CD14-positive monocyte (primary cell): ENCODE data around the gene ITM2B. TPM values are rescaled to one million over a fixed set of nuclear protein-coding genes. Genes with fewer than 3 reads are reported as not detected.
"Not testable (repeated sequence)": the region's sequence is repeated elsewhere in the genome, so short reads cannot be mapped to it uniquely, and the experiment has no call there.

Experiments used
- DNase-seq, 3 donors: peaks; one replicate each; pipeline ENCODE4 v3.0.0-alpha.2; 2011 to 2022
- H2AFZ ChIP-seq: 2 replicates; pipeline ENCODE4 v1.6.0; 2012; ENCODE audit warnings: mild to moderate bottlenecking, low read depth, low read length, inconsistent platforms; ENCODE audit not compliant: insufficient read depth, poor library complexity, severe bottlenecking
- H3K27ac ChIP-seq, 2 donors: 1 replicate in 1 of 2; 2 replicates in 1 of 2; pipeline ENCODE4 v1.5.1; 2012 to 2013; ENCODE audit warnings: low read length in 2 of 2, control low read depth in 1 of 2, inconsistent platforms in 1 of 2, low read depth in 1 of 2, mild to moderate bottlenecking in 1 of 2
- H3K27me3 ChIP-seq, 2 donors: one replicate each; pipeline versions ENCODE4 v1.6.0 to v1.6.1; 2011 to 2013; ENCODE audit warnings: low read length in 2 of 2; ENCODE audit not compliant: control insufficient read depth in 2 of 2, insufficient read depth in 2 of 2
- H3K36me3 ChIP-seq, 2 donors: replicated peaks in 1 of 2; 1 replicate in 1 of 2; 2 replicates in 1 of 2; pipeline versions ENCODE4 v1.5.1 to v1.6.1; 2012 to 2013; ENCODE audit warnings: low read length in 2 of 2, control low read depth in 1 of 2, inconsistent platforms in 1 of 2, mild to moderate bottlenecking in 1 of 2; ENCODE audit not compliant: insufficient read depth in 2 of 2, control insufficient read depth in 1 of 2
- H3K4me1 ChIP-seq, 2 donors: 1 replicate in 1 of 2; 2 replicates in 1 of 2; pipeline versions ENCODE4 v1.5.1 to v1.6.1; 2012 to 2013; ENCODE audit warnings: low read length in 2 of 2, control low read depth in 1 of 2, inconsistent platforms in 1 of 2, mild to moderate bottlenecking in 1 of 2, moderate library complexity in 1 of 2; ENCODE audit not compliant: insufficient read depth in 2 of 2, control insufficient read depth in 1 of 2
- H3K4me2 ChIP-seq: replicated peaks from 2 replicates; pipeline ENCODE3; 2012; ENCODE audit warnings: low read length, moderate library complexity, mild to moderate bottlenecking; ENCODE audit not compliant: poor library complexity, severe bottlenecking; ENCODE audit errors: extremely low read depth
- H3K4me3 ChIP-seq, 3 experiments: fragments of 200-600 bp in 1 of 3; sonication (generic) in 1 of 3; replicated peaks in 1 of 3; 1 replicate in 2 of 3; 2 replicates in 1 of 3; pipeline ENCODE4 v1.5.1; 2011 to 2013; ENCODE audit warnings: low read length in 3 of 3, mild to moderate bottlenecking in 3 of 3, control low read depth in 2 of 3, low read depth in 2 of 3, inconsistent platforms in 1 of 3, moderate library complexity in 1 of 3
- H3K79me2 ChIP-seq: 2 replicates; pipeline ENCODE4 v1.6.0; 2012; ENCODE audit warnings: mild to moderate bottlenecking, control low read depth, inconsistent platforms, low read length, moderate library complexity; ENCODE audit not compliant: insufficient read depth
- H3K9ac ChIP-seq: 2 replicates; pipeline ENCODE4 v1.6.0; 2017; ENCODE audit warnings: low read length, mild to moderate bottlenecking; ENCODE audit not compliant: insufficient read depth, poor library complexity, severe bottlenecking
- H3K9me3 ChIP-seq, 2 donors: replicated peaks in 1 of 2; 1 replicate in 1 of 2; 2 replicates in 1 of 2; pipeline versions ENCODE4 v1.5.1 to v1.6.1; 2012 to 2013; ENCODE audit warnings: low read length in 2 of 2, control low read depth in 1 of 2; ENCODE audit not compliant: control insufficient read depth in 1 of 2, insufficient read depth in 1 of 2
- H4K20me1 ChIP-seq: 2 replicates; pipeline ENCODE4 v1.6.0; 2012; ENCODE audit warnings: mild to moderate bottlenecking, low read length, control low read depth, moderate library complexity; ENCODE audit not compliant: insufficient read depth
- H3K27ac Mint-ChIP-seq, 7 donors: one replicate each; pipeline ENCODE4 v1.8.0; 2020; ENCODE audit warnings: mild to moderate bottlenecking in 7 of 7, mixed read lengths in 7 of 7, moderate library complexity in 6 of 7, inconsistent platforms in 2 of 7
- H3K27me3 Mint-ChIP-seq, 3 donors: one replicate each; pipeline ENCODE4 v1.8.0; 2021 to 2022; ENCODE audit warnings: low read depth in 3 of 3, mild to moderate bottlenecking in 3 of 3, mixed read lengths in 3 of 3, moderate library complexity in 3 of 3, inconsistent platforms in 1 of 3
- H3K36me3 Mint-ChIP-seq, 2 donors: one replicate each; pipeline ENCODE4 v1.8.0; 2020; ENCODE audit warnings: mixed read lengths in 2 of 2, inconsistent platforms in 1 of 2, mild to moderate bottlenecking in 1 of 2
- H3K4me1 Mint-ChIP-seq: one replicate; pipeline ENCODE4 v1.8.0; 2020; ENCODE audit warnings: mild to moderate bottlenecking, mixed read lengths
- H3K4me3 Mint-ChIP-seq, 2 donors: one replicate each; pipeline ENCODE4 v1.8.0; 2020; ENCODE audit warnings: mild to moderate bottlenecking in 2 of 2, mixed read lengths in 2 of 2, moderate library complexity in 1 of 2
- H3K9me3 Mint-ChIP-seq, 7 donors: one replicate each; pipeline ENCODE4 v1.8.0; 2020 to 2022; ENCODE audit warnings: mixed read lengths in 7 of 7, mild to moderate bottlenecking in 6 of 7, moderate library complexity in 6 of 7, inconsistent platforms in 2 of 7
- CTCF ChIP-seq: fragments of 200-600 bp; IDR thresholded peaks from one replicate; pipeline ENCODE4 v1.8.0; 2022; ENCODE audit warnings: antibody characterized with exemption, mild to moderate bottlenecking
- WGBS: methylation state at CpG from one replicate; pipeline ENCODE4 v1.1.5; 2013; ENCODE audit warnings: missing lambda C conversion rate; ENCODE audit not compliant: insufficient coverage; 5-methylcytosine and 5-hydroxymethylcytosine counted together
- intact Hi-C, 2 donors: fragments of 100-400 bp; cut with micrococcal nuclease; formaldehyde crosslinking; loops; one replicate each; pipeline versions ENCODE4 v1.15.0 to v1.15.1; 2023
- polyA plus RNA-seq, 3 donors: library from polyadenylated mRNA; depleted of rRNA in 1 of 3; unstranded in 2 of 3; stranded (reverse) in 1 of 3; fragments of 300-500 nt in 2 of 3; fragments of >200 nt in 1 of 3; fragmentation: Illumina TruSeq in 2 of 3; gene quantifications; 1 replicate in 2 of 3; 2 replicates in 1 of 3; pipeline ENCODE4 v1.2.3, GENCODE V29; 2012 to 2021

ITM2B gene
- polyA plus RNA-seq, 3 donors = 702 to 1,657 (median 1,502) TPM

DNA sequence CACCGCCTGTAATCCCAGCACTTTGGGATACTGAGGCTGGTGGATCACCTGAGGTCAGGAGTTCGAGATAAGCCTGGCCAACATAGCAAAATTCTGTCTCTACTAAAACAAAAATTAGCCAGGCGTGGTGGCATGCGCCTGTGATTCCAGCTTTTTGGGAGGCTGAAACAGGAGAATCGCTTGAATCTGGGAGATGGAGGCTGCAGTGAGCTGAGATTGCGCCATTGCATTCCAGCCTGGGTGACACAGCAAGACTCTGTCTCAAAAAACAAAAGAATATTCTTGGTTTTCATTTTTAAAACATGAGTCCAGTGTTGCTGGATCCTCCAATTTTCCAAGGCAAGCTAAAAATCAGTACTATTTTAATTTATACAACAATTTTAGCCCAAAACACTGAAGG lies 6.4 kb downstream of the ITM2B start:
- H4K20me1 ChIP-seq = peaks cover 88% of the 10 kb centered on the region
- H3K79me2 ChIP-seq = peaks cover 100% of the 10 kb centered on the region
- H3K4me3 Mint-ChIP-seq, H3K9ac ChIP-seq, H2AFZ ChIP-seq, H3K9me3 ChIP-seq, intact Hi-C loops, H3K27ac ChIP-seq, H3K27me3 Mint-ChIP-seq, DNase-seq, H3K27me3 ChIP-seq, H3K4me2 ChIP-seq, H3K4me3 ChIP-seq, H3K9me3 Mint-ChIP-seq: not testable (repeated sequence)
- WGBS = 97% methylated on average over 6 of the region's 6 CpGs
- peak overlapping the region in 2 of 7 donors; percentile 60 to 65 for H3K27ac Mint-ChIP-seq
- peaks cover 51% of the 10 kb centered on the region for H3K4me1 Mint-ChIP-seq
- peaks cover 61 to 66% of the 10 kb centered on the region in 2 donors for H3K36me3 Mint-ChIP-seq
- peaks cover 37 to 59% of the 10 kb centered on the region in 2 donors for H3K36me3 ChIP-seq
- H3K4me1 ChIP-seq = peaks cover 30 to 45% of the 10 kb centered on the region in 2 donors

GRCh38 chr13:48241651-48242050 lies 8.6 kb downstream of the ITM2B start:
- no peak overlapping the region for H3K27ac ChIP-seq
- no peaks in the 10 kb centered on the region for H3K27me3 ChIP-seq
- no CpG with 5 or more reads among the region's 4 CpGs for WGBS
- no peak overlapping the region for H3K4me3 ChIP-seq
- no peaks in the 10 kb centered on the region for H3K9me3 ChIP-seq
- no peak for TF ChIP-seq CTCF
- no peak overlapping the region for H3K9ac ChIP-seq
- peaks cover 44% of the 10 kb centered on the region for H3K4me1 Mint-ChIP-seq
- no peak overlapping the region for H2AFZ ChIP-seq
- H3K4me3 Mint-ChIP-seq = no peak overlapping the region
- no peak overlapping the region for H3K27ac Mint-ChIP-seq
- peaks cover 50 to 60% of the 10 kb centered on the region in 2 donors for H3K36me3 Mint-ChIP-seq
- H3K4me1 ChIP-seq = peaks cover 12 to 29% of the 10 kb centered on the region in 2 donors
- intact Hi-C loops = no loop called here
- H3K4me2 ChIP-seq = no peak overlapping the region
- H3K79me2 ChIP-seq = peaks cover 99% of the 10 kb centered on the region
- DNase-seq = no peak
- H3K27me3 Mint-ChIP-seq = no peaks in the 10 kb centered on the region
- H3K9me3 Mint-ChIP-seq = no peaks in the 10 kb centered on the region
- H4K20me1 ChIP-seq = peaks cover 98% of the 10 kb centered on the region
- peaks cover 37 to 65% of the 10 kb centered on the region in 2 donors for H3K36me3 ChIP-seq
